Ramos (cell line): ENCODE measurements around the gene NPIPA1.
"Not testable (repeated sequence)": the region's sequence is repeated elsewhere in the genome, so short reads cannot be mapped to it uniquely, and the experiment has no call there.

Experiments
- in situ Hi-C: fragments of 300-500 bp; cut with MboI; formaldehyde crosslinking; loops from one replicate; pipeline ENCODE4 v1.14.3; 2022; ENCODE audit warnings: low sequenced_read_pairs; ENCODE audit not compliant: unreplicated experiment

NPIPA1 gene

DNA sequence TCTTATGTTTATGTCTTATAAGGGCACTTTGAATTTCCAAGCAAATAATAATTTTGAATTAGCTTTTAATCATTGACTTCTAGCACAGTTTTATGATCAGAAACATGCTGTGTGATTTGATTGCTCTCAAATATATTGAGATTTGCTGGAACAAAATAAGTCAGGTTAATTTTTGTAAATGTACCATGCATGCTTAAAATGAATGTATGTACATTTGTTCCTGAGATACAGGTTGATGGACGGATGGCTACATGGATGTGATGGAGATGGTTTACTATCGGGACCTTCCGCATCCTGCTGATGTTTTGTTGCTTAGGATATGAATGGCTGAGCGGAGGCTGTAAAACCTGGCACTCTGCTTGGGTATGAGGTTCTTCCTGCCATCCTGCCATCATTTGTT, at the start of gene NPIPA1:
Gene NPIPA1 (plus strand): TSS at position 301 of the 400 bp plus-strand sequence. CDS start 0 bp downstream, at position 301.
- in situ Hi-C loops = not testable (repeated sequence)

- in situ Hi-C loops = loop anchor here (25.0 kb wide), 1 partner anchor 170 kb away; the partner anchor contains the start of gene NTAN1
Observed at GRCh38 chr16:14892111-14892510, 45.1 kb upstream of the NPIPA1 start.

- in situ Hi-C loops = loop anchor here (25.0 kb wide), 1 partner anchor 167 kb away; the partner anchor contains the start of gene NTAN1
Observed at GRCh38 chr16:14895382-14895781, 41.9 kb upstream of the NPIPA1 start.

DNA sequence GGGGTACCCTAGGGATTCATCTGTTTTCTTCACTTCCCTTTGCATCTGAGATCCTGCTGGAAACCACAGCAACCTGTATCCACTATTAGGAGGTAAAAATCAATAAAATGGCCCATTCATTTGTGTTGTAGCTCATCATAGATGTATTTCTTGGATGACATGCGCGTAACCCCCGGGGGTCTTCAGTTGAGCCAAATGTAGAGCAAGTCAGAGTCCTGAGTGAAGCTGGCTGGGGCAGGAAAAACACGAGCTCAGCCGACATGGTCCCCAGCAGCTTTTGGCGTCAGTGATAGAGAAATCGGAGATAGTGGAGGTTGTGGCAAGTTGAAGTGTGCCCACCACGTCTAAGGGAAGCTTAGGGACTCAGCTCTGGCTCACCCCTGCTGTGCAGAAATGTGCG, 41.2 kb upstream of the NPIPA1 start:
- in situ Hi-C loops = loop anchor here (25.0 kb wide), 1 partner anchor 166 kb away; the partner anchor contains the start of gene NTAN1

- in situ Hi-C loops = loop anchor here (25.0 kb wide), 1 partner anchor 165 kb away; the partner anchor contains the start of gene NTAN1
Observed at GRCh38 chr16:14897006-14897664, 40.1 kb upstream of the NPIPA1 start.

- in situ Hi-C loops = loop anchor here (25.0 kb wide), 1 partner anchor 164 kb away; the partner anchor contains the start of gene NTAN1
Observed at GRCh38 chr16:14898162-14898561, 39.1 kb upstream of the NPIPA1 start.

DNA sequence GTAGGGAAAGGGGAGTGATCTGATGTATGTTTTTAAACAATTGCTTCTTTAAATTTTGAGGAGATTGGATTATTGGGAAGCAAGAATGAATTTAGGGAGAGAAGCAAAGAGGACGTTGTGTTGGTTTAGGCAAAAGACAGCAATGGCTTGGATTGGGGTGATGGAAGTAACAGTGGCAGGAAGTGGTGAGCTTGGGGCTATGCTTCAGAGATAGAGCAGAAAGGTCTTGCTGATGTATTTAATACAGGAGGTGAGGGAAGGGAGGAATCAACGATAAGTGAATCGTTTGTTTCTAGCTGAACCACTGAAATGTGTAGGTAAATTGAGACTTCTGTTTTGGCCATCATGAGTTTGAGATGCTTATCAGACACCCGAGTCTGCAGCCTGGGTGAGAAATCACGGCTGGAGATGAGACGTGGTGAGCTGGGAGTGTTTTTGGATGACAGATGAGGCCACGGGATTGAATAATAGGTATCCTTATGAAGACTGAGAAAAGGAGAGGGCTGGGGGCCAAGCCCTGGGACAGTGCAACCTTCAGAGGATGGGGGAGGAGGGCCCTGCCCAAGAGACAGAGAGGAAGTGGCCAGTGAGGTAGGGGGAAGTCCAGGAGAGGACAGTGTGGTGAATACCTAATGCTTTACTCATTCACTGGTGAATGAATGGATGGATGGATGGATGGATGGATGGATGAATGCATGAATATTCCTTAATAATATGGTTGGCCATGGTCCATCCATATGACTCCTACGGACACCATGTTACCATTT, 33.9 kb upstream of the NPIPA1 start:
- in situ Hi-C loops = not testable (repeated sequence)

GRCh38 chr16:14909744-14910143, 27.5 kb upstream of the NPIPA1 start:
- in situ Hi-C loops = not testable (repeated sequence)

DNA sequence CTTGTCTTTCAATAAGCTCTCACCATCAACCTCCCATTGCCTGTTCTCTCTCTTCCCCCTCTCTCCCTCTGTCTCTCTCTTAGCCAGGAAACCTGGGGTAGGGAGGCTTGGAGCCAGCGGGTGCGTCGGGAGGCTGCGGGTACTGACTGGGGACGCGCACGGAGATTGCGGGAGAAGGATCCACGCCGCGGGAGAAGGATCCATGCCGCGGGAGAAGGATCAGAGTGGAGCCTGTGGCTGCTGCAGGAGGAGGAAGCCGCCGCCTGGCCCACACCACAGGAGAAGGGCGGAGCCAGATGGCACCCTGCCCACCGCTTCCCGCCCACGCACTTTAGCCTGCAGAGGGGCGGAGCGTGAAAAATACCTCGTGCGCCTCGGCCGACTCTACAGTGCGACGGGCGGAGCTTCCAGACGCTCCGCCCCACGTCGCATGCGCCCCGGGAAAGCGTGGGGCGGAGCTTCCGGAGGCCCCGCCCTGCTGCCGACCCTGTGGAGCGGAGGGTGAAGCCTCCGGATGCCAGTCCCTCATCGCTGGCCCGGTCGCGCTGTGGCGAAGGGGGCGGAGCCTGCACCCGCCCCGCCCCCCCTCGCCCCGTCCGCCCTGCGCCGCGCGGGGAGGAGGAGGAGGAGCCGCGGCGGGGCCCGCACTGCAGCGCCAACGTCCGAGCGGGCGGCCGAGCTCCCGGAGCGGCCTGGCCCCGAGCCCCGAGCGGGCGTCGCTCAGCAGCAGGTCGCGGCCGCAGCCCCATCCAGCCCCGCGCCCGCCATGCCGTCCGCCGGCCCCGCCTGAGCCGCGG, 26.2 kb upstream of the NPIPA1 start:
- in situ Hi-C loops = not testable (repeated sequence)

- in situ Hi-C loops = not testable (repeated sequence)
Observed at GRCh38 chr16:14911954-14912353, 25.3 kb upstream of the NPIPA1 start.

DNA sequence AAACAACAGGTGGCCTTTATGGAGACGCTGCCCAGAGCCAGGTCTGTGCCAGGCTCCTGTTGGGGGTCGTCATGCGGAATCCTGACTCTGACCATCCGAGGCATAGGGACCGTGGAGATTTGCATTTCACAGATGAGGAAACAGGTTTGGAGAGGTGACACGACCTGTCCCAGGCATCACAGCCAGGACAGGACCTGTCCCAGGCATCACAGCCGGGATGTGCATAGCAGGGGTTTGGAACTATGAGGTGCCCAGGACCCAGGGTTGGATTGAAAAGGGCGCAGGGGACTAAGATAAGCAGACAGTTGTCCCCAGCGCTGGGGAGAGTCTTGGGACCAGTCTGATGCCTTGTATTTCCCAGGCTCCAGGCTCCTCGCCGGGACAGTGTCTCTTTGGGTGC, 24.7 kb upstream of the NPIPA1 start:
- in situ Hi-C loops = not testable (repeated sequence)

DNA sequence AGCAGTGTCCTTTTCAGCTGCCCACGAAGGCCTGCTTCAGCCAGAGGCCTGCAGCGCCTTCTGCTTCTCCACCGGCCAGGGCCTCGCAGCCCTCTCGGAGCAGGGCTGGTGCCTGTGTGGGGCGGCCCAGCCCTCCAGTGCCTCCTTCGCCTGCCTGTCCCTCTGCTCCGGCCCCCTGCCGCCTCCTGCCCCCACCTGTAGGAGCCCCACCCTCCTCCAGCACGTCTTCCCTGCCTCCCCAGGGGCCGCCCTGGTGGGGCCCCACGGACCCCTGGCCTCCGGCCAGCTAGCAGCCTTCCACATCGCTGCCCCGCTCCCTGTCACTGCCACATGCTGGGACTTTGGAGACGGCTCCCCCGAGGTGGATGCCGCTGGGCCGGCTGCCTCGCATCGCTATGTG, 18.7 kb upstream of the NPIPA1 start:
- in situ Hi-C loops = not testable (repeated sequence)

GRCh38 chr16:14919837-14920600, 17.2 kb upstream of the NPIPA1 start:
- in situ Hi-C loops = not testable (repeated sequence)

DNA sequence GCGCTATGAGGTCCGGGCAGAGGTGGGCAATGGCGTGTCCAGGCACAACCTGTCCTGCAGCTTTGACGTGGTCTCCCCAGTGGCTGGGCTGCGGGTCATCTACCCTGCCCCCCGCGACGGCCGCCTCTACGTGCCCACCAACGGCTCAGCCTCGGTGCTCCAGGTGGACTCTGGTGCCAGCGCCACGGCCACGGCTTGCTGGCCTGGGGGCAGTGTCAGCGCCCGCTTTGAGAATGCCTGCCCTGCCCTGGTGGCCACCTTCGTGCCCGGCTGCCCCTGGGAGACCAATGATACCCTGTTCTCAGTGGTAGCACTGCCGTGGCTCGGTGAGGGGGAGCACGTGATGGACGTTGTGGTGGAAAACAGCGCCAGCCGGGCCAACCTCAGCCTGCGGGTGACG, 15.0 kb upstream of the NPIPA1 start:
- in situ Hi-C loops = not testable (repeated sequence)

- in situ Hi-C loops = not testable (repeated sequence)
Observed at GRCh38 chr16:14922968-14923367, 14.3 kb upstream of the NPIPA1 start.

- in situ Hi-C loops = not testable (repeated sequence)
Observed at GRCh38 chr16:14923394-14924088, 13.7 kb upstream of the NPIPA1 start.

GRCh38 chr16:14924359-14924758, 12.9 kb upstream of the NPIPA1 start:
- in situ Hi-C loops = not testable (repeated sequence)

GRCh38 chr16:14924982-14925381, 12.3 kb upstream of the NPIPA1 start:
- in situ Hi-C loops = not testable (repeated sequence)

DNA sequence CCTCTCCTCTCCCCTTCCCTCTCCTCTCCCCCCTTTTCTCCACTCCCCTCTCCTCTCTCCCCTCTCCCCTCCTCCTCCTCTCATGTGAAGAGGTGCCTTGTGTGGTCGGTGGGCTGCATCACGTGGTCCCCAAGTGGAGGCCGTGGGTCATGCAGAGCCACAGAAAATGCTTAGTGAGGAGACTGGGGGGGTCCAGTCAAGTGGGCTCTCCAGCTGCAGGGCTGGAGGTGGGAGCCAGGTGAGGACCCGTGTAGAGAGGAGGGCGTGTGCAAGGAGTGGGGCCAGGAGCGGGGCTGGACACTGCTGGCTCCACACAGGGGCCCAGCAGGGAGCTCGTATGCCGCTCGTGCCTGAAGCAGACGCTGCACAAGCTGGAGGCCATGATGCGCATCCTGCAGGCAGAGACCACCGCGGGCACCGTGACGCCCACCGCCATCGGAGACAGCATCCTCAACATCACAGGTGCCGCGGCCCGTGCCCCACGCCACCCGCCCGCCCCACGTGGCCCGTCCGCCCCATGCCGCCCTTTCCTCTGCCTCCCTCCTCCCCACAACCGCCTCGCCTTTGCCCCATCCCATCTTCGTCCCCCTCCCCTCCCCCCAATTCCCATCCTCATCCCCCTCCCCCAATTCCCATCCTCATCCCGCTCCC, 9.1 kb upstream of the NPIPA1 start:
- in situ Hi-C loops = not testable (repeated sequence)
